ENCODE measurements around the gene ZNF557. TPM values are rescaled to one million over a fixed set of nuclear protein-coding genes. Genes with fewer than 3 reads are reported as not detected.
"Not testable (repeated sequence)": the region's sequence is repeated elsewhere in the genome, so short reads cannot be mapped to it uniquely, and the experiment has no call there.

ZNF557 gene
- total RNA-seq, 1 donor from 2014 or later = 22.6 TPM

- H3K4me3 Mint-ChIP-seq, POLR2A ChIA-PET: not testable (repeated sequence)
Measured at GRCh38 chr19:7055679-7056078, 13.8 kb upstream of the ZNF557 start.

GRCh38 chr19:7056371-7056770 is 13.1 kb upstream of the ZNF557 start:
- CTCF ChIA-PET; ATAC-seq (ENCODE audit: low read depth); H3K4me1 Mint-ChIP-seq; intact Hi-C loops (cut with micrococcal nuclease); DNase-seq; POLR2A ChIA-PET; H3K27me3 Mint-ChIP-seq; H3K9me3 Mint-ChIP-seq; H3K36me3 Mint-ChIP-seq (ENCODE audit: low read depth); H3K4me3 Mint-ChIP-seq; H3K27ac Mint-ChIP-seq: not testable (repeated sequence)

More at GRCh38 chr19:7055679-7056078, 13.8 kb upstream of the ZNF557 start:
- CTCF ChIA-PET; intact Hi-C loops (cut with micrococcal nuclease); ATAC-seq (ENCODE audit: low read depth); DNase-seq; H3K27ac Mint-ChIP-seq; H3K36me3 Mint-ChIP-seq (ENCODE audit: low read depth); H3K27me3 Mint-ChIP-seq; H3K4me1 Mint-ChIP-seq; H3K9me3 Mint-ChIP-seq: not testable (repeated sequence)

- ATAC-seq (ENCODE audit: low read depth); H3K9me3 Mint-ChIP-seq; H3K4me1 Mint-ChIP-seq; DNase-seq; H3K4me3 Mint-ChIP-seq; H3K27ac Mint-ChIP-seq; intact Hi-C loops (cut with micrococcal nuclease); H3K36me3 Mint-ChIP-seq (ENCODE audit: low read depth); H3K27me3 Mint-ChIP-seq; CTCF ChIA-PET; POLR2A ChIA-PET: not testable (repeated sequence)
Measured at GRCh38 chr19:7058576-7058975, 10.9 kb upstream of the ZNF557 start, which contains the start of gene MBD3L3. MBD3L3 (minus strand) TSS chr19:7058676; CDS start chr19:7058605, 71 bp downstream.

GRCh38 chr19:7059977-7060376 is 9.5 kb upstream of the ZNF557 start:
- not testable (repeated sequence) for ATAC-seq (ENCODE audit: low read depth)

GRCh38 chr19:7063339-7063738 is 6.2 kb upstream of the ZNF557 start:
- no peaks in the 10 kb centered on the region for H3K4me1 Mint-ChIP-seq
- no peaks in the 10 kb centered on the region for H3K36me3 Mint-ChIP-seq (ENCODE audit: low read depth)
- DNase-seq = no peak
- CTCF ChIA-PET = no interaction called here
- no peak for ATAC-seq (ENCODE audit: low read depth)
- intact Hi-C loops (cut with micrococcal nuclease) = no loop called here
- no peak overlapping the region for H3K4me3 Mint-ChIP-seq
- H3K27me3 Mint-ChIP-seq = no peaks in the 10 kb centered on the region
- no peak for TF ChIP-seq CTCF (IDR thresholded peaks at IDR 0.05)
- POLR2A ChIA-PET = interaction anchor here (0.7 kb wide), 1 partner anchor 857 kb away, joined by 3 read pairs; the partner anchor contains the start of gene SNAPC2
- no peak overlapping the region for H3K27ac Mint-ChIP-seq
- no peaks in the 10 kb centered on the region for H3K9me3 Mint-ChIP-seq

More at GRCh38 chr19:7059977-7060376, 9.5 kb upstream of the ZNF557 start:
- H3K4me3 Mint-ChIP-seq; H3K27ac Mint-ChIP-seq; H3K36me3 Mint-ChIP-seq (ENCODE audit: low read depth); POLR2A ChIA-PET; intact Hi-C loops (cut with micrococcal nuclease); H3K4me1 Mint-ChIP-seq; CTCF ChIA-PET; H3K9me3 Mint-ChIP-seq; H3K27me3 Mint-ChIP-seq; DNase-seq: not testable (repeated sequence)

- Mint-ChIP-seq H3K36me3 (ENCODE audit: low read depth) (no peaks in the 10 kb centered on the region), H3K27ac (no peak overlapping the region), H3K4me1 (peaks cover 1% of the 10 kb centered on the region), H3K4me3 (no peak overlapping the region), H3K9me3 (peaks cover under 1% of the 10 kb centered on the region), H3K27me3 (no peaks in the 10 kb centered on the region)
- ATAC-seq (ENCODE audit: low read depth) = no peak
- no peak for TF ChIP-seq CTCF (IDR thresholded peaks at IDR 0.05)
- no peak for DNase-seq
- POLR2A ChIA-PET = interaction anchor here (0.7 kb wide), 1 partner anchor 857 kb away, joined by 3 read pairs; the partner anchor contains the start of gene SNAPC2
- CTCF ChIA-PET = no interaction called here
- intact Hi-C loops (cut with micrococcal nuclease) = no loop called here
Measured at GRCh38 chr19:7063764-7064418, 5.6 kb upstream of the ZNF557 start.

GRCh38 chr19:7067122-7067521 is 2.4 kb upstream of the ZNF557 start:
- peaks cover 14% of the 10 kb centered on the region for H3K4me1 Mint-ChIP-seq
- ATAC-seq (ENCODE audit: low read depth); H3K27me3 Mint-ChIP-seq; H3K4me3 Mint-ChIP-seq; H3K9me3 Mint-ChIP-seq; H3K27ac Mint-ChIP-seq; POLR2A ChIA-PET; DNase-seq; intact Hi-C loops (cut with micrococcal nuclease); CTCF ChIA-PET: not testable (repeated sequence)
- peaks cover 13% of the 10 kb centered on the region for H3K36me3 Mint-ChIP-seq (ENCODE audit: low read depth)
